GM19035 (cell line): ENCODE results near the gene HS3ST4.

ENCODE experiments used
- ATAC-seq: cut with Tn5 transposase; IDR thresholded peaks from one replicate; pipeline ENCODE4 v1.9.1; 2021; ENCODE audit not compliant: unreplicated experiment

The HS3ST4 gene

DNA sequence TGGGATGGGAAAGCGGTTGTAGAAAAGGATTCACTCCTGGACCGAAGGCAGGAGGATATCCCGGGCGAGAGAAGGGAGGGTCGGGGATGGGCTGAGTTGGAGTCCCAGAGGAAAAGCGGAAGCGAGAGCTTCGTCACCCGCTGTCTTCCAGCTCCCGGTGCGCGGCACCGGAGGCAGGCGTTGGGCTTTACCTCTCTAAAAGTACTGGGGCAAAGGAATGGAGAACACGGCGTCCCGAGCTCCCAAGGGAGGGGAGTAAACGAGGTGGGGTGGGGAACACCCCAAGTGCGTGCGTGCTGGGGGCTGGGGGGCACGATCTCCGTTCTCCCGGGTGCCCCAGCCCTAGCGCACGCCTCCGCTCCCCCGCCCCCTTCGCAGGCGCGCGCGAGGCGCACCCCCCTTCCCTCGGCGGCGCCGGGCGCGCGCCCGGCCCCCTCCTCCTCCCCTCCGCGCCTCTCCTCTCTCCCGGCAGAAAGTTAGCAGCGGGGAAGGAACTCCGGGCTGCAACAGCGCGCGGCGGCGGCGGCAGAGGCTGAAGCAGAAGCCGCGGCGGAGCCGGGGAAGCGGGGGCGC is at the start of gene HS3ST4:
Gene HS3ST4, plus strand, starts transcription at position 441 of the 573 bp plus-strand sequence.
- no peak for ATAC-seq

DNA sequence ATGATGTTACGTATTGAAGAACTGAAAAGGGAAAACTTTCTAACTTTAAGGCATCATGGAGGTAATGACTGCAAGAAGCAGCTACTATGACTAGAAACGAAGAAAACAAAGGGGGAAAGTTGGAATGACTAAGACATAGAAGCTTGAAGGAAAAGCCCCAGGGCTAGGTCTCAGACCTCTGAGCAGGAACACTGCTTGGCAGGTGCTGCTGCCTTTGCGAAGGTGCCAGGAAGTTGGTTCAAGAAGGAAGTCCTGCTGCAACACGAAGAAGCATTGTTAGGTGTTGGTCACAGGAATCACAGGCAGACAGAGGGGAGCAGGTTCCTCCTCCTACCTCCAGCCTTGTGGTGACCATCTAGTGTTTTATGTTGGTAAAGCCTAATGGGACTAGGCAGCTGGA is 48.1 kb upstream of the HS3ST4 start:
- no peak for ATAC-seq

- ATAC-seq: no peak
These were observed 35.1 kb upstream of the HS3ST4 start for GRCh38 chr16:25656639-25657038.

DNA sequence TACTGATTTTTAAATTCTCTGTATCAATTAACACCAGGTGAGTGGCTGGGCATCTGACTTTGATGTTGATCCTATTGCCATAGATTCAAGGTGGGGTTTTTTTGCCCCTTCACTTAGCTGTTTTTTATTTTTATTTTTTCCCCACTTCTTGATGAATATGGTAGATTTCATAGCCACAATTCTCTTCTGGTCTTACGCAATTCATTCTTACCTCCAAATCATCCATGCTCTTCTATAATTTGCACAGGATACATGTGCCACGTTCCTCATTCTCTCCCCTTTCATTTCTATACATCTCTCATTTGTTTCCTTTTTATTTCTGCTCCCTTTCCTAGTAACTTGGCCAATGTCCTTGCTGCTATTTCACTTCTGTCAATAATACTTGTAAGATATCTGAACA is 14.9 kb upstream of the HS3ST4 start:
- ATAC-seq: no peak

GRCh38 chr16:25679511-25679910 is 12.2 kb upstream of the HS3ST4 start:
- no peak for ATAC-seq

DNA sequence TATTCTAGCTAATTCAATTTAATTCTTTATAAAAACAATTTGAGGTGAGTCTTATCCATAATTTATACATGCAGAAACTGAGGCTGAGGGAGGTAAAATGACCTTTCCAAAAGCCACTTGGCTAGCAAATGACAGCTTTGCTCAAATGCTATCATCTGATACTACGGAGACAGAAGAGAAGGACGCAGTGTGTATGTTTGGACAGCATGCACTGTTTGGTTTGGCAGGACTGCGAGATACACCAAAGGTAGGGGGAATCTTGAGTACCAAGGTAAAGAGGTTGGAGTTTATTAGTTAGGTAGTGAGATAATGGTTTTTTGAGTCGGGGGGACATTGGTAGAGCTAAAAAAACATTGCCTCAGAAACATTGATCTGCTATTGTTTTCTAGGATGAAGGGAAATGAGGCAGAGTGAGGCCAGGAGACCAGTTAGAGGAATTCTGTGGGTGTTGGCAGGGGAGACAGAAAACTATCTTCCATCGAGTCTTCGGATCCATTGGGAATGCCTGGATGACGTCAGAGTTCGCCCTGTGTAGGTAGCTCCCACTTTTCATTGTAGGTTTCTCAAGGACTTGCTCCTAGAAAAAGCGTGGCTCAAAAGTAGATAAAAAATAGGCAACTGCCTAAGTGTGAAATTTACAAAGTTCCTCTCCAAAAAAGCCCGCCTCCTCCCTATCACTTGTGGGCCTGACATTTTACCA is 2.5 kb upstream of the HS3ST4 start:
- no peak for ATAC-seq

- no peak for ATAC-seq
These were observed 1.1 kb upstream of the HS3ST4 start for GRCh38 chr16:25690552-25691143.

DNA sequence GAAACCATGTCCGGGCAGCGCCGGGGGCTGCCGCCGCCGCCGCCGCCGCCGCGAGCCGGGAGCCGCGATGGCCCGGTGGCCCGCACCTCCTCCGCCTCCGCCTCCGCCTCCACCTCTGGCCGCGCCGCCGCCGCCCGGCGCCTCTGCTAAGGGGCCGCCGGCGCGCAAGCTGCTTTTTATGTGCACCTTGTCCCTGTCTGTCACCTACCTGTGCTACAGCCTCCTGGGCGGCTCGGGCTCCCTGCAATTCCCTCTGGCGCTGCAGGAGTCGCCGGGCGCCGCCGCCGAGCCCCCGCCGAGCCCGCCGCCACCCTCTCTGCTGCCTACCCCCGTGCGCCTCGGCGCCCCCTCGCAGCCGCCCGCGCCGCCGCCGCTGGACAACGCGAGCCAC is 587 bp downstream of the HS3ST4 start:
- ATAC-seq: no peak

- no peak for ATAC-seq
These were observed 1.2 kb downstream of the HS3ST4 start for GRCh38 chr16:25692742-25693508.

GRCh38 chr16:25693631-25694030 is 1.9 kb downstream of the HS3ST4 start:
- ATAC-seq: no peak

DNA sequence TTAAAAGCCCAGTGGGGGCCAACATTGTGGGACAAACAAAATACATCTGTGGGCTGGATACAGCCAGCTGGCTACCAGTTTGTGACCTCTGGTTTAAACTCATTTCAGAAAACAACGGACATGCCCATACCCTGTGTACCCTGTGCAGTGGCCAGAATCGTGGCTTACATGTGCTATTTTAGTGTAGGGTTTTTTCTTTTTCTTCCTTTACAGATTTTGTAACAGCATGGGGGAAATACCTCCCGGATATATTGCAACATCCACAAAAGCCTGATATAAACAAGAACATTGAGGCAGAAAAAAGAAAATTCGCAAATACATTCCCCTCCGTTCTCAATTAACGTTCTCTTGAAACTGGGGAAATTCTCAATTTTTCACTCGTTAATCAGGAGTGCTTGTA is 7.3 kb downstream of the HS3ST4 start:
- no peak for ATAC-seq

GRCh38 chr16:25700547-25700946 is 8.8 kb downstream of the HS3ST4 start:
- no peak for ATAC-seq

DNA sequence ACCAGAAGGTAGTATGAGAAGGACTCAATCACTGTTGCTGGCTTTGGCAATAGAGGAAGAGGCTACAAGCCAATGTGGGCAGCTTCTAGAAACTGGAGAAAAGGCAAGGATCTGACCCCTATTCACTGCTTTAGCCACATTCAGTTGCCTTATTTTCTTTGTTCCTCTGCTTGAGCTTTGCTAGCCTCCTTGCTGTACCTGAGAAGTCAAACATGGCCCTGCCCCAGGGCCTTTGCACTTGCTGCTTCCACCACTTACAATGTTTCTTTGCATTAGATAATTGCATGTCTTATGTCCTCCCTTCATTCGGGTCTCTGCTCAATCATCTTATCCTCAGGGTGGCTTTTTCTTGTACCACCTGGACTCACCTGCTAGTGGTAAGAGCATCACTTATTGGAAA is 15.8 kb downstream of the HS3ST4 start:
- no peak for ATAC-seq

DNA sequence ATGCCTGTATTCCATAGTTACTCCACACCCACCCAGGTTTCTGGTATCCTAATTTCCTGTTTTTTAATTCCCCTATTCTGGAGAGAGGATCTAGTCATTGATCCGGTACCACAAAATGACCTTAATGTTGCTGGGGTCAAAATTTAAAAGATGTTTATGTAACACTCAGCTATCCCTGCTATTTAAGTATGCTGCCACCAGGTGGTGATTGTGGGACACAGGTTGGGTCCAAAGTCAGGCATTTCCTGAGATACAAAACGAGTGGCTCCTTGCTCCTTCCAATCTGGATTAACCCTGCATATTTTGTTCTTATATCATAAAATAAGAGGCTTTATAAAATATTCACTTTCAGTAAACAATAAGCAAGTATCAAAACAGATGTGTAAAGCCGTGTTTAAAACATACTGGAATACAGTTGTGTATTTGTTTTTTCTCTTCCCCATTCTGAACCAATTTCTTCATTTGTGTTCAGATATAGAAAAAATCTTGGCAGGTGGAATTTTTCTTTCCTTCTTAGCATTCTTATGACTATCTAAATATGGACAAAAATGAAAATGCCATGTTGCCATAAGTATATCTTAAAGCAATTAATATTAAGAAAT is 16.3 kb downstream of the HS3ST4 start:
- no peak for ATAC-seq

DNA sequence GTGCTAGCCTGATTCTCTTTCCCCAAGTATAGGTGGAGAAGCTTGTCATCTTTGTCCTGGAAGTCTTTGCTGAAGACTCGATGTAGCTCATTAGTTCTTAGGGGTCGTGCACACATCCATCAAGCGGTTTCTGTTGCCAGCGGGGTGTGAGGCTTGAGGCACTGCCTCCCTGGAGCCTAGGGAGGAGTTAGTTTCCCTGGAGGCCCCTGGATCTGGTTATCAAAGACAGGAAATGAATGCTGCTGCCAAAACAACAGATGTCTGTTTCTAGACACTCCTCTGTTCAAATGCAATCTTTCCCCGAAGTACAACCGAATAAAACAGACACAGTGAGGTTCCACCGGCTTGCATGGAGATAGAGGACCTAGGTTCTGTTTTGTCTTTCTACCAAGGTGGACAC is 17.5 kb downstream of the HS3ST4 start:
- ATAC-seq: no peak

DNA sequence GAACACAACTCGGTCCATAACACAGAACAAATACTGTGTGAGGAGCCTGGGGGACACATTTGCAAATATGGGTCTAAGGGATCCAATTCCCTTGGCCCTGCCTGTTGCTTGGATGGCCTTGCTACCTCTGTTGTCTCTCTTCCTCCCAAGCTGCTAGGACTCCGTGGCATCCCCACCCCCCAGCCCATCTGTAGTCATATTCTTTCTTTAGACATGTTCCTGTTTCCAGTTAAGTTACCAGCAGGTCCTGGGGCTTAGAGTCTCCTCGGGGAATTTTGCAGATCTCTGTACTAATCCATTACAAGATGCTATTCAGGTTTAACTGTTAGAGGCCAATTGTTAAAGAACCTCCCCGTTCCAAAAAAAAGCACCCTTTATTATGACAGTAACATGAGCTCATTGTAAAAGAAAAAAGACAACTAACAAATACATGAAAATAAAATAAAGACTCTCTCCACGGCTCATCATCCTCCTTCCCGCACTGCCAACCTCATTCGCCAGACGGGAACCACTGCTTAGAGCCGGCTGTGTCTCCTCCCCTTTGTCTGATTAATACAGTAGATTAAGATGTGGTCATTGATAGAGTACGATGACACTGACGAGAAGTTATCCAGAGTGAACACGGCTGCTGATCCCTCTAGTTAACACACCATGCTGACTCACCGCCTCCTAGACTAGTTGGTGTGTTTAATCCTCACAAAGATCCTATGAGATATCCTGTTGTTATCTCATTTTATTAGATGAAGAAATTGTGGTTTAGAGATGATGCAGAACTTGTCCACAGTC is 22.2 kb downstream of the HS3ST4 start:
- ATAC-seq: no peak

GRCh38 chr16:25716186-25716585 is 24.4 kb downstream of the HS3ST4 start:
- ATAC-seq: no peak

DNA sequence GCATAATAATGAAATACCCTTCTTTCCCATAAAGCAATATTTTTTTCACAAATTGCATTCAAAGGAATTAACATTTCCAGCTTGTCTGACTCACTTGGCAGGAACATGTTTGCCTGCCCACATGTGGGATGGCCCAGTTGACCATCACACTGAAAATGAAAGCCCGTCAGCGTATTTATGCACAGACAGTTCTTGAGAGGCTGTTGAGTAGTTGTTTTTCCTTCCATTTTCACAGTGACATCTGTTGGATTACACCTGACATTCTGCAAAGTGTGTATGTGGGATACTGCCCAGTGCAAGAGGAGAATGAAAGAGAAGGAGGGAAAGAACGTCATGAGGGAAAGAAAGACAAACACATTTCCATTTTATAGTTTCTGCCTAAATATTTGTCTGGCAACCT is 29.7 kb downstream of the HS3ST4 start:
- no peak for ATAC-seq

GRCh38 chr16:25726430-25727098 is 34.8 kb downstream of the HS3ST4 start:
- no peak for ATAC-seq
